DND-41 (cell line): ENCODE results near the gene OR2T8.

Experiments used
- ATAC-seq: fragments of 200-7000 bp; cut with Tn5 transposase; 3 replicates; pipeline ENCODE4 v1.9.1; 2021; ENCODE audit warnings: low read depth; ENCODE audit not compliant: insufficient read depth
- DNase-seq: peaks from one replicate; pipeline ENCODE4 v3.0.0-alpha.2; 2020
- H2AFZ ChIP-seq: 2 replicates; pipeline ENCODE4 v1.6.0; 2012; ENCODE audit warnings: low read depth, low read length
- H3K27ac ChIP-seq: 2 replicates; pipeline ENCODE4 v1.5.1; 2012; ENCODE audit warnings: low read length, inconsistent platforms
- H3K27me3 ChIP-seq: fragments of 200-600 bp; sonication (generic); 2 replicates; pipeline ENCODE4 v1.6.0; 2012; ENCODE audit warnings: low read length, mild to moderate bottlenecking, inconsistent platforms; ENCODE audit not compliant: insufficient read depth, poor library complexity
- H3K36me3 ChIP-seq: 2 replicates; pipeline ENCODE4 v1.5.1; 2012; ENCODE audit warnings: low read length, inconsistent platforms; ENCODE audit not compliant: insufficient read depth
- H3K4me1 ChIP-seq: 2 replicates; pipeline ENCODE4 v1.5.1; 2012; ENCODE audit warnings: mild to moderate bottlenecking, low read length; ENCODE audit not compliant: insufficient read depth
- H3K4me2 ChIP-seq: 2 replicates; pipeline ENCODE4 v1.6.0; 2012; ENCODE audit warnings: mild to moderate bottlenecking, moderate library complexity, low read length, inconsistent platforms; ENCODE audit not compliant: insufficient read depth
- H3K4me3 ChIP-seq, 2 experiments: fragments of 200-600 bp in 1 of 2; shearing (Covaris generic) in 1 of 2; 2 replicates each; pipeline ENCODE4 v1.5.1; 2012 to 2016; ENCODE audit warnings: inconsistent platforms in 2 of 2, low read length in 2 of 2, mild to moderate bottlenecking in 2 of 2, low read depth in 1 of 2, moderate library complexity in 1 of 2
- H3K79me2 ChIP-seq: 2 replicates; pipeline ENCODE4 v1.6.0; 2012; ENCODE audit warnings: low read length, inconsistent platforms; ENCODE audit not compliant: insufficient read depth
- H3K9ac ChIP-seq: 2 replicates; pipeline ENCODE4 v1.6.0; 2012; ENCODE audit warnings: low read depth, mild to moderate bottlenecking, inconsistent platforms, low read length, moderate library complexity
- H3K9me3 ChIP-seq: 2 replicates; pipeline ENCODE4 v1.5.1; 2012; ENCODE audit warnings: low read length, moderate library complexity, mild to moderate bottlenecking, inconsistent platforms; ENCODE audit not compliant: insufficient read depth, severe bottlenecking
- H4K20me1 ChIP-seq: 2 replicates; pipeline ENCODE4 v1.6.0; 2012; ENCODE audit warnings: low read length; ENCODE audit not compliant: insufficient read depth
- CTCF ChIP-seq: IDR thresholded peaks from 2 replicates; pipeline ENCODE4 v1.5.1; 2012; ENCODE audit warnings: borderline replicate concordance, low read length, moderate library complexity, mild to moderate bottlenecking; ENCODE audit not compliant: poor library complexity, severe bottlenecking; ENCODE audit errors: extremely low read depth
- EZH2 ChIP-seq: IDR thresholded peaks from 3 replicates; pipeline ENCODE4 v1.6.1; 2012; ENCODE audit warnings: borderline replicate concordance, low read depth, mild to moderate bottlenecking, moderate library complexity, low read length, inconsistent platforms; ENCODE audit not compliant: severe bottlenecking

OR2T8 gene

GRCh38 chr1:247895163-247895637, 24.9 kb upstream of the OR2T8 start, which contains the start of gene OR2W3:
Gene OR2W3 (plus strand): TSS chr1:247895587. CDS start chr1:247895587, 0 bp downstream.
- no peak for ATAC-seq
- H3K27me3 ChIP-seq, result no peaks in the 10 kb centered on the region
- H3K4me1 ChIP-seq, result no peaks in the 10 kb centered on the region
- H3K27ac ChIP-seq, result no peak within 1 kb of the TSS
- H4K20me1 ChIP-seq, result no peaks in the 10 kb centered on the region
- H3K36me3 ChIP-seq, result no peaks in the 10 kb centered on the region
- H3K9me3 ChIP-seq, result no peaks in the 10 kb centered on the region
- no peak for TF ChIP-seq CTCF
- no peak for TF ChIP-seq EZH2
- DNase-seq, result no peak
- no peak within 1 kb of the TSS for H2AFZ ChIP-seq
- H3K4me2 ChIP-seq, result no peak within 1 kb of the TSS
- H3K79me2 ChIP-seq, result no peaks in the 10 kb centered on the region
- H3K9ac ChIP-seq, result no peak within 1 kb of the TSS
- H3K4me3 ChIP-seq, result no peak within 1 kb of the TSS

GRCh38 chr1:247895976-247896375, 24.1 kb upstream of the OR2T8 start:
- Histone ChIP-seq H3K4me2 (no peak overlapping the region), H3K9ac (no peak overlapping the region), H3K79me2 (no peaks in the 10 kb centered on the region), H3K9me3 (no peaks in the 10 kb centered on the region), H3K27ac (no peak overlapping the region), H4K20me1 (no peaks in the 10 kb centered on the region), H3K4me3 (no peak overlapping the region), H3K36me3 (no peaks in the 10 kb centered on the region), H2AFZ (no peak overlapping the region), H3K4me1 (no peaks in the 10 kb centered on the region), H3K27me3 (no peaks in the 10 kb centered on the region)
- ATAC-seq (no peak), DNase-seq (no peak)
- TF ChIP-seq EZH2 (no peak), CTCF (no peak)

- Histone ChIP-seq H2AFZ (no peak overlapping the region), H4K20me1 (no peaks in the 10 kb centered on the region), H3K4me1 (peaks cover 21% of the 10 kb centered on the region), H3K4me2 (no peak overlapping the region), H3K9ac (no peak overlapping the region), H3K9me3 (no peaks in the 10 kb centered on the region), H3K79me2 (no peaks in the 10 kb centered on the region), H3K4me3 (no peak overlapping the region), H3K27me3 (no peaks in the 10 kb centered on the region), H3K36me3 (no peaks in the 10 kb centered on the region), H3K27ac (no peak overlapping the region)
- DNase-seq (no peak), ATAC-seq (no peak)
- TF ChIP-seq CTCF, result no peak
- TF ChIP-seq EZH2, result no peak
Observed at GRCh38 chr1:247904122-247904521, 15.9 kb upstream of the OR2T8 start.

GRCh38 chr1:247905181-247905580, 14.9 kb upstream of the OR2T8 start:
- Histone ChIP-seq H3K79me2 (no peaks in the 10 kb centered on the region), H3K9ac (no peak overlapping the region), H2AFZ (no peak overlapping the region), H3K27ac (no peak overlapping the region), H4K20me1 (no peaks in the 10 kb centered on the region), H3K36me3 (no peaks in the 10 kb centered on the region), H3K4me1 (peaks cover 21% of the 10 kb centered on the region), H3K27me3 (no peaks in the 10 kb centered on the region), H3K9me3 (no peaks in the 10 kb centered on the region), H3K4me3 (no peak overlapping the region), H3K4me2 (no peak overlapping the region)
- TF ChIP-seq CTCF, result no peak
- TF ChIP-seq EZH2, result no peak
- DNase-seq (no peak), ATAC-seq (no peak)
